K562 treated with DMSO at 1 percent for 24 hours (cell line): ENCODE measurements around the gene GABRR3. TPM values are rescaled to one million over a fixed set of nuclear protein-coding genes. Genes with fewer than 3 reads are reported as not detected.

Source experiments
- total RNA-seq: library from RNA; unstranded; fragments of 300-600 nt; gene quantifications from 2 replicates; pipeline ENCODE4 v1.2.3, GENCODE V29; 2022; ENCODE audit warnings: low read depth; ENCODE audit not compliant: insufficient read depth

Gene GABRR3
- total RNA-seq: not detected in 2 replicates

GRCh38 chr3:98035208-98035607, at the start of gene GABRR3:
Gene GABRR3 (minus strand): TSS chr3:98035315. CDS start chr3:98034987, 328 bp downstream.

DNA sequence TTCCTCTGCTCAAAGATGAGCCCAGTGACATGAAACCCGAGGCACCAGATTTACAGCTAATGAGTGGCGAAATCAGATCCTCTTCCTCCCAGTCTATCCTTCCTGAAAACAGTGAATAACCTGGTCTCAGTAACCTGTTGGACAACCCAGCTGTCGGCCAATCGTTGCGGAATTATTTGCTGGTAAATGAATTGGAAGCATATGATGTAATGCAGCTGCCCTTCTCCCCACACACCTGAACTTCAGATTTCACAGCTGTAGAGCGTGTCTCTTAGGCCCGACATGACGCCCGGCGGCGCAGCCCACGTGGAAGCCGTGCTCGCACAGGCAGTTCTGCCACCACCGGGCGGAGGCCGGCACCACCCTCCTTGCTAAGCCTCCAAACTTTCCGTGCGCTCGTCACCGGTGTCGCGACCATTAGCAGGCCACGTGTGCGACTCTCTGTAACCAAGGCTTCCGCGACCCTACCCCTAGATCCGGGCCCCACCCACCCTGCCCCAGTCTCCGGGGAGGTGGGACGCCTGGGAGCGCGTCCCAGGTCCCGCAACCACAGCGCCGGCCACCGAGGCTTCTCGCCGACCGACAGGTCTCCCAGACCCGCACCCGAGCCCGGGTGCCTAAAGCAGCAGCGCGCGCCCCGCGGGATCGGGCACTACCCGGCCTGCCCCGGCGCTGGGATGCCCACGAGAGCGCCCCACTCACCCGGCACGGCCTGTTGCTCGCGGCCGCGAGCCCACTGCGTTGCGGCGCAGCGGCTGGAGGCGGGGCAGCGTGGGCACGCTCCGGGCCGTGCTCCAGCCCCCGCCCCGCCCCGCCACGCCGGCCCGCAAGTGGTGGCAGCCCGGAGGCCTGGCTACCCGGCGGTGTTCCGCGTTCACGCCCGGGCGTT, 63.2 kb downstream of the GABRR3 start, which contains the start of gene RIOX2:
Gene RIOX2 (minus strand): TSS at position 753 of the 889 bp plus-strand sequence. CDS start 4,838 bp downstream, outside the sequence.

Other genes with a start within 250 kb of the GABRR3 start
- gene CRYBG3, start 213.3 kb downstream of the GABRR3 start, total RNA-seq: 0.07 and 0.35 TPM in 2 replicates
- 7.2 and 10.7 TPM in 2 replicates for gene RIOX2, start 62.9 kb downstream of the GABRR3 start, total RNA-seq
- gene OR5AC2, start 51.9 kb upstream of the GABRR3 start, total RNA-seq: not detected in 2 replicates
- gene OR5H1, start 95.4 kb upstream of the GABRR3 start, total RNA-seq: not detected in 2 replicates
- not detected in 2 replicates for gene OR5H14, start 112.2 kb upstream of the GABRR3 start, total RNA-seq
- gene OR5H15, start 131.4 kb upstream of the GABRR3 start, total RNA-seq: not detected in 2 replicates
- gene OR5H6, start 228.9 kb upstream of the GABRR3 start, total RNA-seq: not detected in 2 replicates
- not detected in 2 replicates for gene OR5H2, start 247.2 kb upstream of the GABRR3 start, total RNA-seq